ENCODE results near the gene CD180.

Gene CD180

DNA sequence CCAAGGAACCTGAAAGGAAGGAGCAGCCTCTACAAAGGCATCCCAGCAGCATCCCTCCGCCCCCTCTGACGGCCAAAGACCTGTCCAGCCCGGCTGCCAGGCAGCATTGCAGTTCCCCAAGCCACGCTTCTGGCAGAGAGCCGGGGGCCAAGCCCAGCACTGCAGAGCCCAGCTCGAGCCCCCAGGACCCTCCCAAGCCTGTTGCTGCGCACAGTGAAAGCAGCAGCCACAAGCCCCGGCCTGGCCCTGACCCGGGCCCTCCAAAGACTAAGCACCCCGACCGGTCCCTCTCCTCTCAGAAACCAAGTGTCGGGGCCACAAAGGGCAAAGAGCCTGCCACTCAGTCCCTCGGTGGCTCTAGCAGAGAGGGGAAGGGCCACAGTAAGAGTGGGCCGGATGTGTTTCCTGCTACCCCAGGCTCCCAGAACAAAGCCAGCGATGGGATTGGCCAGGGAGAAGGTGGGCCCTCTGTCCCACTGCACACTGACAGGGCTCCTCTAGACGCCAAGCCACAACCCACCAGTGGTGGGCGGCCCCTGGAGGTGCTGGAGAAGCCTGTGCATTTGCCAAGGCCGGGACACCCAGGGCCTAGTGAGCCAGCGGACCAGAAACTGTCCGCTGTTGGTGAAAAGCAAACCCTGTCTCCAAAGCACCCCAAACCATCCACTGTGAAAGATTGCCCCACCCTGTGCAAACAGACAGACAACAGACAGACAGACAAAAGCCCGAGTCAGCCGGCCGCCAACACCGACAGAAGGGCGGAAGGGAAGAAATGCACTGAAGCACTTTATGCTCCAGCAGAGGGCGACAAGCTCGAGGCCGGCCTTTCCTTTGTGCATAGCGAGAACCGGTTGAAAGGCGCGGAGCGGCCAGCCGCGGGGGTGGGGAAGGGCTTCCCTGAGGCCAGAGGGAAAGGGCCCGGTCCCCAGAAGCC, 30.8 kb downstream of the CD180 start:
- H3K9me3 ChIP-seq (replicated peaks in 1 of 11) = peaks cover 0 to 7% (median 0%) of the 10 kb centered on the region in 11 experiments; a peak in 5 of 22 replicates
- H4K20me1 ChIP-seq = no peaks in the 10 kb centered on the region
- no peaks in the 10 kb centered on the region for H3K4me1 ChIP-seq
- no peak overlapping the region for H3K4me2 ChIP-seq
- H3K4me3 ChIP-seq = no peak overlapping the region
- no peak overlapping the region for H3K9ac ChIP-seq
- H3K27me3 ChIP-seq = no peaks in the 10 kb centered on the region
- no peak for TF ChIP-seq Cebpa-rat (IDR thresholded peaks at IDR 0.05)
- 0 out of 22 replicates have a peak overlapping the region, but pooled peaks of 1 of the 11 experiments have one; percentile 23 for H3K27ac ChIP-seq
- peaks cover 17 to 46% (median 40%) of the 10 kb centered on the region in 11 experiments; a peak in 20 of 22 replicates for H3K36me3 ChIP-seq

DNA sequence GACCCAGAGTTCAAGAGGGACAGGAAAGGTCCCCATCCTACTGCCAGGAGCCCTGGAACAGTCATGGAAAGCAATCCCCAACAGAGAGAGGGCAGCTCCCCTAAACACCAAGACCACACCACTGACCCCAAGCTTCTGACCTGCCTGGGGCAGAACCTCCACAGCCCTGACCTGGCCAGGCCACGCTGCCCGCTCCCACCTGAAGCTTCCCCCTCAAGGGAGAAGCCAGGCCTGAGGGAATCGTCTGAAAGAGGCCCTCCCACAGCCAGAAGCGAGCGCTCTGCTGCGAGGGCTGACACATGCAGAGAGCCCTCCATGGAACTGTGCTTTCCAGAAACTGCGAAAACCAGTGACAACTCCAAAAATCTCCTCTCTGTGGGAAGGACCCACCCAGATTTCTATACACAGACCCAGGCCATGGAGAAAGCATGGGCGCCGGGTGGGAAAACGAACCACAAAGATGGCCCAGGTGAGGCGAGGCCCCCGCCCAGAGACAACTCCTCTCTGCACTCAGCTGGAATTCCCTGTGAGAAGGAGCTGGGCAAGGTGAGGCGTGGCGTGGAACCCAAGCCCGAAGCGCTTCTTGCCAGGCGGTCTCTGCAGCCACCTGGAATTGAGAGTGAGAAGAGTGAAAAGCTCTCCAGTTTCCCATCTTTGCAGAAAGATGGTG, 31.6 kb downstream of the CD180 start:
- Histone ChIP-seq H3K36me3 (peaks cover 17 to 46% (median 40%) of the 10 kb centered on the region in 11 experiments; a peak in 20 of 22 replicates), H3K27me3 (no peaks in the 10 kb centered on the region), H3K27ac (no peak overlapping the region), H4K20me1 (no peaks in the 10 kb centered on the region), H3K4me3 (no peak overlapping the region), H3K9ac (no peak overlapping the region), H3K9me3 (replicated peaks in 1 of 11) (peaks cover 0 to 7% (median 0%) of the 10 kb centered on the region in 11 experiments; a peak in 5 of 22 replicates), H3K4me2 (no peak overlapping the region), H3K4me1 (no peaks in the 10 kb centered on the region)
- no peak for TF ChIP-seq Cebpa-rat (IDR thresholded peaks at IDR 0.05)

DNA sequence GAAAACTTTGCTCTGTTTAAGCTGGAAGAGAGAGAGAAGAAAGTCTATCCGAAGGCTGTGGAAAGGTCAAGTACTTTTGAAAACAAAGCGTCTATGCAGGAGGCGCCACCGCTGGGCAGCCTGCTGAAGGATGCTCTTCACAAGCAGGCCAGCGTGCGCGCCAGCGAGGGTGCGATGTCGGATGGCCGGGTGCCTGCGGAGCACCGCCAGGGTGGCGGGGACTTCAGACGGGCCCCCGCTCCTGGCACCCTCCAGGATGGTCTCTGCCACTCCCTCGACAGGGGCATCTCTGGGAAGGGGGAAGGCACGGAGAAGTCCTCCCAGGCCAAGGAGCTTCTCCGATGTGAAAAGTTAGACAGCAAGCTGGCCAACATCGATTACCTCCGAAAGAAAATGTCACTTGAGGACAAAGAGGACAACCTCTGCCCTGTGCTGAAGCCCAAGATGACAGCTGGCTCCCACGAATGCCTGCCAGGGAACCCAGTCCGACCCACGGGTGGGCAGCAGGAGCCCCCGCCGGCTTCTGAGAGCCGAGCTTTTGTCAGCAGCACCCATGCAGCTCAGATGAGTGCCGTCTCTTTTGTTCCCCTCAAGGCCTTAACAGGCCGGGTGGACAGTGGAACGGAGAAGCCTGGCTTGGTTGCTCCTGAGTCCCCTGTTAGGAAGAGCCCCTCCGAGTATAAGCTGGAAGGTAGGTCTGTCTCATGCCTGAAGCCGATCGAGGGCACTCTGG, 32.6 kb downstream of the CD180 start:
- Histone ChIP-seq H3K4me3 (no peak overlapping the region), H3K9ac (no peak overlapping the region), H3K9me3 (replicated peaks in 1 of 11) (peaks cover 0 to 7% (median 0%) of the 10 kb centered on the region in 11 experiments; a peak in 5 of 22 replicates), H3K36me3 (peaks cover 17 to 46% (median 40%) of the 10 kb centered on the region in 11 experiments; a peak in 20 of 22 replicates), H4K20me1 (no peaks in the 10 kb centered on the region), H3K4me2 (no peak overlapping the region), H3K27me3 (no peaks in the 10 kb centered on the region), H3K27ac (no peak overlapping the region), H3K4me1 (no peaks in the 10 kb centered on the region)
- no peak for TF ChIP-seq Cebpa-rat (IDR thresholded peaks at IDR 0.05)

DNA sequence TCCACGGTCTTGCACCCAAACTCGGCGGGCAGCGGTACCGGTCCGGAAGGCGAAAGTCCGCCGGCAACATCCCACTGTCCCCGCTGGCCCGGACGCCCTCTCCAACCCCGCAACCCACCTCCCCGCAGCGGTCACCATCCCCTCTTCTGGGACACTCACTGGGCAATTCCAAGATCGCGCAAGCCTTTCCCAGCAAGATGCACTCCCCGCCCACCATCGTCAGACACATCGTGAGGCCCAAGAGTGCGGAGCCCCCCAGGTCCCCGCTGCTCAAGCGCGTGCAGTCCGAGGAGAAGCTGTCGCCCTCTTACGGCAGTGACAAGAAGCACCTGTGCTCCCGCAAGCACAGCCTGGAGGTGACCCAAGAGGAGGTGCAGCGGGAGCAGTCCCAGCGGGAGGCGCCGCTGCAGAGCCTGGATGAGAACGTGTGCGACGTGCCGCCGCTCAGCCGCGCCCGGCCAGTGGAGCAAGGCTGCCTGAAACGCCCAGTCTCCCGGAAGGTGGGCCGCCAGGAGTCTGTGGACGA, 33.3 kb downstream of the CD180 start:
- Histone ChIP-seq H3K4me3 (no peak overlapping the region), H3K9me3 (replicated peaks in 1 of 11) (peaks cover 0 to 7% (median 0%) of the 10 kb centered on the region in 11 experiments; a peak in 5 of 22 replicates), H3K4me1 (no peaks in the 10 kb centered on the region), H4K20me1 (no peaks in the 10 kb centered on the region), H3K27me3 (no peaks in the 10 kb centered on the region), H3K4me2 (no peak overlapping the region), H3K36me3 (peaks cover 17 to 46% (median 40%) of the 10 kb centered on the region in 11 experiments; a peak in 20 of 22 replicates), H3K27ac (no peak overlapping the region), H3K9ac (no peak overlapping the region)
- TF ChIP-seq Cebpa-rat (IDR thresholded peaks at IDR 0.05) = no peak

DNA sequence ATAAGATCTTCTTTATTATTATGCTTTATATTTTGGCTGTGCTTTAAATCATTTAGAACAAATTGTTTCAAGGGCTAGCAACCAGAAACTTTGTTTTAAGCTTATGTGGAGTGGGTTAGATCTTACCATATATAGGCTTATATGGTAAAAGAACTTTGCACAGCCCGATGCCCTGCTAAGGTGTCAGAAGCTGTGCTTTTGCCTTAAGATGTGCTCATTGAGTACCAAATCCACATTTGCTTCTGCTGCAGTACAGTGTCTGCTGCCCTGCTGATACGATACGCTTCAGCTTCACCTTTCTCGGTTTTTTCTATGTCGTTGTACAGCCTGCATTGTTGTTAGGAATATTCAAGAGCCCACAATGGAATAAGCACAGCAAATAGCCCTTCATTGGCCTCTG, 34.8 kb downstream of the CD180 start:
- TF ChIP-seq Cebpa-rat (IDR thresholded peaks at IDR 0.05) = no peak
- Histone ChIP-seq H3K4me2 (no peak overlapping the region), H3K27ac (no peak overlapping the region), H4K20me1 (no peaks in the 10 kb centered on the region), H3K4me1 (peaks cover 0 to 8% (median 0%) of the 10 kb centered on the region in 10 experiments; a peak in 2 of 20 replicates), H3K27me3 (no peaks in the 10 kb centered on the region), H3K4me3 (no peak overlapping the region), H3K9ac (no peak overlapping the region), H3K36me3 (peaks cover 17 to 45% (median 40%) of the 10 kb centered on the region in 11 experiments; a peak in 20 of 22 replicates), H3K9me3 (replicated peaks in 1 of 11) (peaks cover 0 to 7% (median 0%) of the 10 kb centered on the region in 11 experiments; a peak in 5 of 22 replicates)

DNA sequence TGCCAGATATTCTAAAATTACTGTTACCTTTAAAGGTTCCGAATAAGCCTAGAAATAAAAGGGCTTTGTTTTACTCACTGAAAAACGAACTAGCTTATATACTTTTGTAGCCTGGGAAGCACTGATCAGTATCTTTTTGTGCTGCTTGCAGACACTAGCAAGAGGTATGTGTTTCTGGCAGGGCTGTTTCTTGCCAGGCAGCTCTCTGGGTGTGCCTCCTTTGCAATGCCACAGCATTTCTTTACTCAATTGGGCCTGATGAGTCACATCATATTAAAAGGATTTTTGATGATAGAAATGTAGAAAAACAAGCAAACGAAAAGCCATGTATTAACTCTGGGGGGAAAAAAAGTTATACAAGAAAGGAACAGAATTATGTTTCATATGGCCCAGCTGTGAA, 35.6 kb downstream of the CD180 start:
- Histone ChIP-seq H3K9ac (no peak overlapping the region), H3K4me1 (peaks cover 0 to 8% (median 0%) of the 10 kb centered on the region in 10 experiments; a peak in 2 of 20 replicates), H3K9me3 (replicated peaks in 1 of 11) (peaks cover 0 to 7% (median 0%) of the 10 kb centered on the region in 11 experiments; a peak in 5 of 22 replicates), H4K20me1 (no peaks in the 10 kb centered on the region), H3K36me3 (peaks cover 17 to 38% (median 36%) of the 10 kb centered on the region in 11 experiments; a peak in 20 of 22 replicates), H3K4me2 (no peak overlapping the region), H3K27ac (no peak overlapping the region), H3K4me3 (no peak overlapping the region), H3K27me3 (no peaks in the 10 kb centered on the region)
- no peak for TF ChIP-seq Cebpa-rat (IDR thresholded peaks at IDR 0.05)

DNA sequence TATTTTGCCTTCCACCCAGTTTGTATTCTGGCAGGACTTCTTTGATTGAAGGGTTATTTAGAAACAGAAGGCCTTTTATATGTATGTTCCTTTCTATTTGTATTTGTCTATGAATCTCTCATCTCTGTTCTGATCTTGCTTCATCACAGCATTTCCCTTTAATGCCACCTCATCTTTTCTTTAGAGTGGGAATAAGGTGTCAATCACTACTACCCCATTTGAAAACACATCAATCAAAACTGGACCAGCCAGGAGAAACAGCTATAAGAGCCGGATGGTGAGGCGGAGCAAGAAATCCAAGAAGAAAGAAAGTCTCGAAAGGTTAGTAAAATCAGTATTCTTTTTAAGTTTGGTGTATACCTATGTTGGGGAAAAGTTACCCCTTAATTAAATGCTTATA, 36.3 kb downstream of the CD180 start:
- Histone ChIP-seq H3K9me3 (replicated peaks in 1 of 11) (peaks cover 0 to 6% (median 0%) of the 10 kb centered on the region in 11 experiments; a peak in 4 of 22 replicates), H4K20me1 (no peaks in the 10 kb centered on the region), H3K4me2 (no peak overlapping the region), H3K4me3 (no peak overlapping the region), H3K36me3 (peaks cover 17 to 34% (median 29%) of the 10 kb centered on the region in 11 experiments; a peak in 20 of 22 replicates), H3K27ac (no peak overlapping the region), H3K27me3 (no peaks in the 10 kb centered on the region), H3K4me1 (peaks cover 0 to 8% (median 0%) of the 10 kb centered on the region in 10 experiments; a peak in 2 of 20 replicates), H3K9ac (no peak overlapping the region)
- no peak for TF ChIP-seq Cebpa-rat (IDR thresholded peaks at IDR 0.05)

DNA sequence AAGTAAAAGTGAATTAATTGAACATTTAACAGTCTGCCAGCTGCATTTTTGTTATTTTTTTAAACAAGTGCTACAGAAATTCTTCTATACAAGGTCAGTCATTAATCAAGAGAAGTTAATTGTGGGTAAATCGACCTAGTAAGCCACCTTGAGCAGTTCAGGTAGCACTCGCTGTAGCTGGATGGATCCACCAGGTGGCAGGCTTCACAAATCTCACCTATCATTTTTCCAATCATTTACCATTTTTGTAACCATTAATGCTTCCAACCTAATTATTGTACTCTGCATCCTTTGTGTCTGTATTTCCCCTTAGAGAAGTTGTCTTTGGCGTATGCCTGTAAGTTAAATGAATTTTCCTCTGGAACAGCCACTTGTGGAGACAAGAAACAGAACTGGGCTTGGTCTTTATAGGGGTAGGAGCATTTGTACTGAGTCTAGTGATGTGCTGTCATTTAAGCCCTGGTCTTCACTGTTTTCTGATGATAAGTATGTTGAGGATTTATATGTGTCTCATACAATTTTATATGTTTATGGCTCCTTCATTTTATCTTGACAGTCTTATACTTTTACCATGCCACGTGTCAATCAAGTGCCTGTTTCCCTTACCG, 39.5 kb downstream of the CD180 start:
- Histone ChIP-seq H3K9me3 (replicated peaks in 1 of 11) (no peaks in the 10 kb centered on the region), H3K4me3 (no peak overlapping the region), H3K4me1 (peaks cover 0 to 8% (median 0%) of the 10 kb centered on the region in 10 experiments; a peak in 2 of 20 replicates), H3K27me3 (no peaks in the 10 kb centered on the region), H3K4me2 (no peak overlapping the region), H3K9ac (no peak overlapping the region), H3K36me3 (peaks cover 0 to 29% (median 5%) of the 10 kb centered on the region in 11 experiments; a peak in 7 of 22 replicates), H3K27ac (no peak overlapping the region), H4K20me1 (no peaks in the 10 kb centered on the region)
- no peak for TF ChIP-seq Cebpa-rat (IDR thresholded peaks at IDR 0.05)
